ENCODE measurements around the gene PDS5A. TPM values are rescaled to one million over a fixed set of nuclear protein-coding genes. Genes with fewer than 3 reads are reported as not detected.
A peak's percentile ranks its signal among the peaks of the same experiment; 100 is the strongest.

Gene PDS5A
- total and polyA plus RNA-seq, 2 of the 13 experiments (the other 11 are each of a cell fraction or from before 2014, with no cell fraction given) = 31.8 to 57.0 TPM

DNA sequence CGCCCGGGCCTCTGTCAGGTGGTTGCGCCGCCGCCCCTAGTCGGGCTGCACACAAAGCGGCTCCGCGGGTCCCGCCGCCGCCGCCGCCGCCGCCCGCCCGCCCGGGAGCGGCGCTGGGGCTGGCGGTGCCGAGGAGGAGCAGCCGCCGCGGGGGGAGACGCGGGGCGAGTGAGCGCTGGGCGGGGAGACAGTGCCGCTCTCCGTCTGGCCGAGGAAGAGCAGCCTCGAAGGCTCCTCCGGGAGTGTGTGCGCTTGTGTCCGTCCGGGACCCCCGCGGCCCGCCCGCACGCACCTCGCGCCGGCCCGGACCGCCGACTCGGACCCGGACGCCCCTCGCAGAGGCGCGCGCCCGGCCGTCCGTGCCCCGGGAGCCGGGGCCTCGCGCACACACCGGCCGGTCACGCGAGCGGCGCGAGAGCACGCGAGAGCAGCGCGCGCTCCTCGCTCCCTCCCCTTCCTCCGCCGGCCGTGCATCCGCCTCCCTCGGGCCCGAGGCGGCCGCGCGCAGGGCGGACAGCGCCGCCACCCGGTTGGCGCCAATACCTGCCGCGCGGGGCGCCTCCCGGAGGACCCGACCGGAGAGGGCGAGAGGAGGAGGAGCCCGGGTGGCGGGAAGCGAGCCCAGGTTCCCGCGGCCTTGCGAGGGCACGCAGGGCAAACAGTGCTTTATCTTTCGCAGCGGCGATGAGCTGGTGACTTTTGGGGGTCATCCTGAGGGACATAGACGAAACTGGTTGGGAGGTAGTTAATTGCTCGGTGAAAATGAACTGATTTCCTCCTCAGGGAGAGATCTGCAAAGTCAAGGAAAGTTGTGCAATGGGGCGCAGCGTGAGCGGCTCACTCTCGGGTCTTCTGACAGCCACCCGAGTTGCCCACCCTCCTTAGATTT lies at the start of gene PDS5A (continued):
- TF ChIP-seq, protein P1, sequence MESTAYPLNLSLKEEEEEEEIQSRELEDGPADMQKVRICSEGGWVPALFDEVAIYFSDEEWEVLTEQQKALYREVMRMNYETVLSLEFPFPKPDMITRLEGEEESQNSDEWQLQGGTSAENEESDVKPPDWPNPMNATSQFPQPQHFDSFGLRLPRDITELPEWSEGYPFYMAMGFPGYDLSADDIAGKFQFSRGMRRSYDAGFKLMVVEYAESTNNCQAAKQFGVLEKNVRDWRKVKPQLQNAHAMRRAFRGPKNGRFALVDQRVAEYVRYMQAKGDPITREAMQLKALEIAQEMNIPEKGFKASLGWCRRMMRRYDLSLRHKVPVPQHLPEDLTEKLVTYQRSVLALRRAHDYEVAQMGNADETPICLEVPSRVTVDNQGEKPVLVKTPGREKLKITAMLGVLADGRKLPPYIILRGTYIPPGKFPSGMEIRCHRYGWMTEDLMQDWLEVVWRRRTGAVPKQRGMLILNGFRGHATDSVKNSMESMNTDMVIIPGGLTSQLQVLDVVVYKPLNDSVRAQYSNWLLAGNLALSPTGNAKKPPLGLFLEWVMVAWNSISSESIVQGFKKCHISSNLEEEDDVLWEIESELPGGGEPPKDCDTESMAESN (CRISPR knock-in tag; conservative IDR thresholded peaks at IDR 0.05) = peak; percentile 86
- TF ChIP-seq TOPORS (CRISPR knock-in tag; IDR thresholded peaks at IDR 0.05) (peak; percentile 52; the same call in 1 of the 2 replicates), ARID3A (IDR thresholded peaks at IDR 0.05; ENCODE audit: low read depth, low read length) (peak; percentile 37; the same call in 1 of the 2 replicates), NFIC (IDR thresholded peaks at IDR 0.05; ENCODE audit: low read length) (peak; percentile 28; the same call in 1 of the 2 replicates), ZNF382 (CRISPR knock-in tag; IDR thresholded peaks at IDR 0.05; ENCODE audit: borderline replicate concordance) (no peak), ZNF512 (CRISPR knock-in tag; IDR thresholded peaks at IDR 0.05) (no peak), GABPA (IDR thresholded peaks at IDR 0.05; ENCODE audit: low read depth, low read length) (peak; percentile 66), GABPA (CRISPR knock-in tag; IDR thresholded peaks at IDR 0.05; ENCODE audit: low read depth) (no peak), CCDC6 (CRISPR knock-in tag; IDR thresholded peaks at IDR 0.05) (peak; percentile 94), HMG20A (CRISPR knock-in tag; IDR thresholded peaks at IDR 0.05; ENCODE audit: borderline replicate concordance) (peak; percentile 27; the same call in 1 of the 2 replicates), ZNF850 (CRISPR knock-in tag; conservative IDR thresholded peaks at IDR 0.05) (no peak), ELF3 (CRISPR knock-in tag; IDR thresholded peaks at IDR 0.05) (peak; percentile 73), PLRG1 (conservative IDR thresholded peaks at IDR 0.05) (no peak), ZNF572 (CRISPR knock-in tag; IDR thresholded peaks at IDR 0.05) (no peak), HOXA7 (CRISPR knock-in tag; IDR thresholded peaks at IDR 0.05) (no peak), ZNF772 (CRISPR knock-in tag; IDR thresholded peaks at IDR 0.05) (peak; percentile 47; the same call in 1 of the 2 replicates), KDM5A (IDR thresholded peaks at IDR 0.05; ENCODE audit: borderline replicate concordance, low read length) (no peak), ZNF839 (CRISPR knock-in tag; IDR thresholded peaks at IDR 0.05; ENCODE audit: borderline replicate concordance) (no peak; the same call in 1 of the 2 replicates), CC2D1A (CRISPR knock-in tag; IDR thresholded peaks at IDR 0.05) (0 out of 2 replicates have a peak, but pooled peaks have one; percentile 75)
- TF ChIP-seq, protein P2, sequence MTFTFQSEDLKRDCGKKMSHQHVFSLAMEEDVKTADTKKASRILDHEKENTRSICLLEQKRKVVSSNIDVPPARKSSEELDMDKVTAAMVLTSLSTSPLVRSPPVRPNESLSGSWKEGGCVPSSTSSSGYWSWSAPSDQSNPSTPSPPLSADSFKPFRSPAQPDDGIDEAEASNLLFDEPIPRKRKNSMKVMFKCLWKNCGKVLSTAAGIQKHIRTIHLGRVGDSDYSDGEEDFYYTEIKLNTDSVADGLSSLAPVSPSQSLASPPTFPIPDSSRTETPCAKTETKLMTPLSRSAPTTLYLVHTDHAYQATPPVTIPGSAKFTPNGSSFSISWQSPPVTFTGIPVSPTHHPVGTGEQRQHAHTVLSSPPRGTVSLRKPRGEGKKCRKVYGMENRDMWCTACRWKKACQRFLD (CRISPR knock-in tag; IDR thresholded peaks at IDR 0.05; ENCODE audit: borderline replicate concordance) = 0 out of 2 replicates have a peak, but pooled peaks have one; percentile 69
- TF ChIP-seq, protein P3, sequence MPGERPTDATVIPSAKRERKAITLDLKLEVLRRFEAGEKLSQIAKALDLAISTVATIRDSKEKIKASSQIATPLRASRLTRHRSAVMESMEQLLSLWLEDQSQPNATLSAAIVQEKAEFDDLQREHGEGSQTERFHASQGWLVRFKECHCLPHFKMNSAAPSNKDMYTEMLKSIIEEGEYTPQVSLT (CRISPR knock-in tag; IDR thresholded peaks at IDR 0.05; ENCODE audit: borderline replicate concordance, low read depth) = no peak; the same call in 1 of the 2 replicates

Measured in HepG2 (cell line).